PC-3 (cell line): Measurements from ENCODE around the gene HMGB4. TPM values are rescaled to one million over a fixed set of nuclear protein-coding genes. Genes with fewer than 3 reads are reported as not detected.

Experiments used
- ATAC-seq: fragments of 200-7000 bp; cut with Tn5 transposase; 2 replicates; pipeline ENCODE4 v1.9.1; 2020; ENCODE audit warnings: mild to moderate bottlenecking, moderate library complexity
- BruUV-seq: library from RNA; stranded (reverse); fragments of 400-500 nt; replicated peaks from 2 replicates; lab custom pipeline; 2021; lab: Mats Ljungman, UMichigan
- CTCF ChIA-PET: fragments of 300-600 bp; sonication (Branson Sonifier 250); formaldehyde crosslinking; loops from one replicate; lab custom pipeline; 2022; ENCODE audit warnings: antibody characterized with exemption; lab: Charles Lee
- POLR2A ChIA-PET: fragments of 300-600 bp; sonication (Branson Sonifier 250); formaldehyde crosslinking; loops from one replicate; lab custom pipeline; 2022; ENCODE audit warnings: antibody characterized with exemption; ENCODE audit not compliant: unreplicated experiment; lab: Charles Lee
- DNase-seq: peaks from one replicate; pipeline ENCODE4 v3.0.0-alpha.2; 2015
- H2AFZ ChIP-seq: fragments of 300-600 bp; sonication (generic); 2 replicates; pipeline ENCODE4 v1.6.0; 2016; ENCODE audit warnings: antibody characterized with exemption, low read length
- H3F3A ChIP-seq: fragments of 300-600 bp; sonication (generic); one replicate; pipeline ENCODE4 v1.6.0; 2017; ENCODE audit warnings: antibody characterized with exemption, low read length, control low read depth, mild to moderate bottlenecking; ENCODE audit not compliant: unreplicated experiment
- H3K27ac ChIP-seq: fragments of 300-600 bp; sonication (generic); 2 replicates; pipeline ENCODE4 v1.5.1; 2016; ENCODE audit warnings: mild to moderate bottlenecking, low read length
- H3K27me3 ChIP-seq: fragments of 300-600 bp; sonication (generic); 2 replicates; pipeline ENCODE4 v1.6.1; 2016; ENCODE audit warnings: low read length, mixed read lengths
- H3K36me3 ChIP-seq: fragments of 300-600 bp; sonication (generic); 2 replicates; pipeline ENCODE4 v1.6.1; 2016; ENCODE audit warnings: low read depth, mixed run types, low read length, mixed read lengths
- H3K4me1 ChIP-seq: fragments of 300-600 bp; sonication (generic); 2 replicates; pipeline ENCODE4 v1.5.1; 2016; ENCODE audit warnings: low read length; ENCODE audit not compliant: insufficient read depth
- H3K4me2 ChIP-seq: fragments of 300-600 bp; sonication (generic); 2 replicates; pipeline ENCODE4 v1.6.0; 2016; ENCODE audit warnings: low read length
- H3K4me3 ChIP-seq: fragments of 300-600 bp; sonication (generic); 2 replicates; pipeline ENCODE4 v1.5.1; 2016; ENCODE audit warnings: mild to moderate bottlenecking, low read length, mixed read lengths
- H3K79me2 ChIP-seq: fragments of 300-600 bp; sonication (generic); 2 replicates; pipeline ENCODE4 v1.6.1; 2017; ENCODE audit warnings: low read length, mixed read lengths
- H3K9ac ChIP-seq: fragments of 300-600 bp; sonication (generic); 2 replicates; pipeline ENCODE4 v1.6.0; 2016; ENCODE audit warnings: mild to moderate bottlenecking, low read length
- H3K9me2 ChIP-seq: fragments of 300-600 bp; sonication (generic); replicated peaks from 2 replicates; pipeline ENCODE4 v1.6.1; 2016; ENCODE audit warnings: mixed run types, low read length, mixed read lengths
- H3K9me3 ChIP-seq: fragments of 300-600 bp; sonication (generic); 2 replicates; pipeline ENCODE4 v1.6.1; 2016; ENCODE audit warnings: low read length, mixed read lengths
- H4K20me1 ChIP-seq: fragments of 300-600 bp; sonication (generic); 2 replicates; pipeline ENCODE4 v1.6.1; 2016; ENCODE audit warnings: low read length, mixed read lengths
- CTCF ChIP-seq: fragments of 300-600 bp; sonication (generic); conservative IDR thresholded peaks from 2 replicates; pipeline ENCODE4 v1.5.1; 2017; ENCODE audit warnings: antibody characterized with exemption, low read depth, mild to moderate bottlenecking, low read length
- EZH2 ChIP-seq: fragments of 300-600 bp; sonication (generic); IDR thresholded peaks from one replicate; pipeline ENCODE4 v1.6.1; 2017; ENCODE audit warnings: antibody characterized with exemption, mild to moderate bottlenecking, low read length; ENCODE audit not compliant: unreplicated experiment
- EZH2phosphoT487 ChIP-seq: fragments of 300-600 bp; sonication (generic); IDR thresholded peaks from 2 replicates; pipeline ENCODE4 v1.6.1; 2018; ENCODE audit warnings: mild to moderate bottlenecking, antibody characterized with exemption, low read length, borderline replicate concordance
- intact Hi-C: fragments of 100-400 bp; cut with micrococcal nuclease; formaldehyde crosslinking; loops from 2 replicates; pipeline ENCODE4 v1.9.0; 2023
- total RNA-seq: library from RNA; depleted of rRNA; stranded (reverse); fragments of >200 nt; gene quantifications from 2 replicates; pipeline ENCODE4 v1.2.3, GENCODE V29; 2014

The HMGB4 gene
- total RNA-seq, 1 experiment from 2014 or later, result not detected

GRCh38 chr1:33848205-33848937 is 15.5 kb upstream of the HMGB4 start:
- H3K9me2 ChIP-seq, result no peaks in the 10 kb centered on the region
- H3K79me2 ChIP-seq, result no peaks in the 10 kb centered on the region
- ATAC-seq (no peak), DNase-seq (no peak)
- H3K27me3 ChIP-seq, result no peaks in the 10 kb centered on the region
- no peaks in the 10 kb centered on the region for H3K36me3 ChIP-seq
- no peak for TF ChIP-seq CTCF
- no peak for TF ChIP-seq EZH2
- TF ChIP-seq EZH2phosphoT487, result no peak
- H2AFZ ChIP-seq, result no peak overlapping the region
- H3K27ac ChIP-seq, result no peak overlapping the region
- H3K4me2 ChIP-seq, result no peak overlapping the region
- CTCF ChIA-PET, result no interaction called here
- H4K20me1 ChIP-seq, result no peaks in the 10 kb centered on the region
- no peaks in the 10 kb centered on the region for H3F3A ChIP-seq
- POLR2A ChIA-PET, result no interaction called here
- no peak overlapping the region for H3K4me3 ChIP-seq
- intact Hi-C loops, result no loop called here
- no TSS peak for BruUV-seq
- H3K9me3 ChIP-seq, result no peaks in the 10 kb centered on the region
- H3K4me1 ChIP-seq, result no peaks in the 10 kb centered on the region
- H3K9ac ChIP-seq, result no peak overlapping the region

DNA sequence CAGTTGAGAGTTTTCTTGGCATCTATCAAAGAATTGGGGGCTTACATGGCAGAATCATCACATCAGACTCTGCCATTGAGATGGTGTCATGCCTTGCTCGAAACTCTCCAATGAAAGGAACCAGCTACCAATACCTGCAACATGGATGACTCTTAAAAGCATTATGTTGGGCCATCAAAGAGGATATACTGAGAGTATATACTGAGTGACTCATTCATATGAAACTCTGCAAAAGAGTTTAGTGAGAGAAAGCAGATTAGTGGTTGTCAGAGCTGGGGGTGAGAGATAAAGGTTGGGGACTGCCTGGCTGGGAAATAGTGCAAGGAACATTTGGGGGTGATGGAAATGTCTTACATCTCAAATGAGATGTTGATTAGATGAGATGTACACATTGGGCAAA is 14.7 kb upstream of the HMGB4 start:
- H3K9ac ChIP-seq, result no peak overlapping the region
- DNase-seq (no peak), ATAC-seq (no peak)
- ChIA-PET POLR2A (no interaction called here), CTCF (no interaction called here)
- no peaks in the 10 kb centered on the region for H3K4me1 ChIP-seq
- H4K20me1 ChIP-seq, result no peaks in the 10 kb centered on the region
- no peak overlapping the region for H3K4me2 ChIP-seq
- no peaks in the 10 kb centered on the region for H3K9me2 ChIP-seq
- TF ChIP-seq CTCF (no peak), EZH2 (no peak), EZH2phosphoT487 (no peak)
- no peaks in the 10 kb centered on the region for H3K27me3 ChIP-seq
- no peak overlapping the region for H3K27ac ChIP-seq
- H3K36me3 ChIP-seq, result no peaks in the 10 kb centered on the region
- H3K4me3 ChIP-seq, result no peak overlapping the region
- BruUV-seq, result no TSS peak
- intact Hi-C loops, result no loop called here
- H3K9me3 ChIP-seq, result no peaks in the 10 kb centered on the region
- no peaks in the 10 kb centered on the region for H3K79me2 ChIP-seq
- no peak overlapping the region for H2AFZ ChIP-seq
- no peaks in the 10 kb centered on the region for H3F3A ChIP-seq

- POLR2A ChIA-PET, result no interaction called here
- BruUV-seq, result no TSS peak
Observed at GRCh38 chr1:33850481-33850880, 13.4 kb upstream of the HMGB4 start.

More at GRCh38 chr1:33850481-33850880, 13.4 kb upstream of the HMGB4 start:
- H3K9me3 ChIP-seq, result no peaks in the 10 kb centered on the region
- TF ChIP-seq EZH2phosphoT487 (no peak), EZH2 (no peak), CTCF (no peak)
- no peaks in the 10 kb centered on the region for H3F3A ChIP-seq
- H2AFZ ChIP-seq, result no peak overlapping the region
- H3K4me2 ChIP-seq, result no peak overlapping the region
- no peaks in the 10 kb centered on the region for H3K9me2 ChIP-seq
- H3K36me3 ChIP-seq, result no peaks in the 10 kb centered on the region
- CTCF ChIA-PET, result no interaction called here
- no peak for ATAC-seq
- H3K27ac ChIP-seq, result no peak overlapping the region
- H4K20me1 ChIP-seq, result no peaks in the 10 kb centered on the region
- H3K27me3 ChIP-seq, result no peaks in the 10 kb centered on the region
- no peak for DNase-seq
- intact Hi-C loops, result no loop called here
- H3K4me1 ChIP-seq, result no peaks in the 10 kb centered on the region
- H3K4me3 ChIP-seq, result no peak overlapping the region
- no peak overlapping the region for H3K9ac ChIP-seq
- no peaks in the 10 kb centered on the region for H3K79me2 ChIP-seq
